Measurements from ENCODE around the gene FBXO21. TPM values are rescaled to one million over a fixed set of nuclear protein-coding genes. Genes with fewer than 3 reads are reported as not detected.
"Not testable (repeated sequence)": the region's sequence is repeated elsewhere in the genome, so short reads cannot be mapped to it uniquely, and the experiment has no call there.

The FBXO21 gene
- total RNA-seq, 4 donors from 2014 or later: 76.8 to 133 (median 87.7) TPM

GRCh38 chr12:117096501-117097042, 93.7 kb downstream of the FBXO21 start:
- TF ChIP-seq CTCF (IDR thresholded peaks at IDR 0.05) (no peak), POLR2A (IDR thresholded peaks at IDR 0.05) (no peak)
- intact Hi-C loops (cut with DNase I; ENCODE audit: low total_unique reads): no loop called here
- H3K4me3 ChIP-seq (ENCODE audit: low read depth, poor library complexity, severe bottlenecking): no peak overlapping the region
- WGBS, 2 donors: 56 to 62% methylated on average over 11 of the region's 11 CpGs
- DNase-seq (ENCODE audit: low spot score in 2 of 2): no peak

GRCh38 chr12:117095191-117095590, 95.1 kb downstream of the FBXO21 start:
- intact Hi-C loops (cut with DNase I; ENCODE audit: low total_unique reads); DNase-seq (ENCODE audit: low spot score in 2 of 2); H3K4me3 ChIP-seq (ENCODE audit: low read depth, poor library complexity, severe bottlenecking): not testable (repeated sequence)
- WGBS, 2 donors: 74 to 81% methylated on average over 10 of the region's 10 CpGs

- TF ChIP-seq CTCF (IDR thresholded peaks at IDR 0.05): no peak
- TF ChIP-seq POLR2A (IDR thresholded peaks at IDR 0.05): no peak
- WGBS, 2 donors: 59 to 64% methylated on average over 18 of the region's 18 CpGs
- intact Hi-C loops (cut with DNase I; ENCODE audit: low total_unique reads): no loop called here
These were observed 96.2 kb downstream of the FBXO21 start for GRCh38 chr12:117093918-117094630.

GRCh38 chr12:117093431-117093830, 96.8 kb downstream of the FBXO21 start:
- no peak for TF ChIP-seq POLR2A (IDR thresholded peaks at IDR 0.05)
- TF ChIP-seq CTCF (IDR thresholded peaks at IDR 0.05): no peak
- no peak for DNase-seq (ENCODE audit: low spot score in 2 of 2)
- WGBS, 2 donors: 74 to 82% methylated on average over 11 of the region's 11 CpGs
- no peak overlapping the region for H3K4me3 ChIP-seq (ENCODE audit: low read depth, poor library complexity, severe bottlenecking)
- intact Hi-C loops (cut with DNase I; ENCODE audit: low total_unique reads): no loop called here

More at GRCh38 chr12:117093918-117094630, 96.2 kb downstream of the FBXO21 start:
- no peak for DNase-seq (ENCODE audit: low spot score in 2 of 2)
- H3K4me3 ChIP-seq (ENCODE audit: low read depth, poor library complexity, severe bottlenecking): no peak overlapping the region

- intact Hi-C loops (cut with DNase I; ENCODE audit: low total_unique reads): no loop called here
- no peak for DNase-seq (ENCODE audit: low spot score in 2 of 2)
- WGBS, 2 donors: 85% methylated on average over 7 of the region's 7 CpGs
- no peak for TF ChIP-seq POLR2A (IDR thresholded peaks at IDR 0.05)
- TF ChIP-seq CTCF (IDR thresholded peaks at IDR 0.05): no peak
- no peak overlapping the region for H3K4me3 ChIP-seq (ENCODE audit: low read depth, poor library complexity, severe bottlenecking)
These were observed 97.4 kb downstream of the FBXO21 start for GRCh38 chr12:117092886-117093285.

- DNase-seq (ENCODE audit: low spot score in 2 of 2): no peak
- TF ChIP-seq CTCF (IDR thresholded peaks at IDR 0.05): no peak
- no peak for TF ChIP-seq POLR2A (IDR thresholded peaks at IDR 0.05)
- no peak overlapping the region for H3K4me3 ChIP-seq (ENCODE audit: low read depth, poor library complexity, severe bottlenecking)
- WGBS, 2 donors: 76 to 91% methylated on average over 2 of the region's 2 CpGs
- intact Hi-C loops (cut with DNase I; ENCODE audit: low total_unique reads): no loop called here
These were observed 97.8 kb downstream of the FBXO21 start for GRCh38 chr12:117092511-117092780.

Other genes with a start within 250 kb of the FBXO21 start
- 10 to 100 TPM in 3 of 4 donors, 1 to 10 TPM in 1; 3.0 to 28.2 (median 13.3) TPM for gene TESC, start 91.1 kb downstream of the FBXO21 start, total RNA-seq
- gene NOS1, start 171.2 kb upstream of the FBXO21 start, total RNA-seq: 10 to 100 TPM in 1 of 4 donors, 1 to 10 TPM in 3; 5.4 to 10.2 (median 7.2) TPM